Fibroblast of lung (primary cell): ENCODE measurements around the gene CDA. TPM values are rescaled to one million over a fixed set of nuclear protein-coding genes. Genes with fewer than 3 reads are reported as not detected.

Experiments used
- DNase-seq, 2 donors: peaks; one replicate each; pipeline versions ENCODE4 v3.0.0 to v3.0.0-alpha.2; 2010; ENCODE audit warnings: low read depth in 2 of 2
- H2AFZ ChIP-seq: 2 replicates; pipeline ENCODE4 v1.5.1; 2012; ENCODE audit warnings: low read length, control low read depth, inconsistent platforms
- H3K27ac ChIP-seq: 2 replicates; pipeline ENCODE4 v1.5.1; 2011; ENCODE audit warnings: low read length, control low read depth; ENCODE audit not compliant: insufficient read depth
- H3K27me3 ChIP-seq: 2 replicates; pipeline ENCODE4 v1.5.1; 2011; ENCODE audit warnings: mild to moderate bottlenecking, low read length; ENCODE audit not compliant: control insufficient read depth, insufficient read depth
- H3K36me3 ChIP-seq: 2 replicates; pipeline ENCODE4 v1.5.1; 2011; ENCODE audit warnings: low read length; ENCODE audit not compliant: control insufficient read depth, insufficient read depth
- H3K4me1 ChIP-seq: 2 replicates; pipeline ENCODE4 v1.5.1; 2011; ENCODE audit warnings: low read length; ENCODE audit not compliant: control insufficient read depth, insufficient read depth; ENCODE audit errors: extremely low read depth
- H3K4me2 ChIP-seq: 2 replicates; pipeline ENCODE4 v1.5.1; 2011; ENCODE audit warnings: low read length, control low read depth; ENCODE audit not compliant: insufficient read depth; ENCODE audit errors: extremely low read depth
- H3K4me3 ChIP-seq, 4 experiments: fragments of 200-600 bp in 1 of 4; sonication (generic) in 1 of 4; replicated peaks in 1 of 4; 2 replicates each; pipeline ENCODE4 v1.5.1; 2011 to 2016; ENCODE audit warnings: low read length in 4 of 4, low read depth in 3 of 4, mild to moderate bottlenecking in 3 of 4, control low read depth in 2 of 4, inconsistent platforms in 1 of 4, mixed read lengths in 1 of 4; ENCODE audit not compliant: insufficient read depth in 1 of 4; ENCODE audit errors: control extremely low read depth in 1 of 4
- H3K79me2 ChIP-seq: 2 replicates; pipeline ENCODE4 v1.5.1; 2012; ENCODE audit warnings: mild to moderate bottlenecking, low read length, inconsistent platforms; ENCODE audit not compliant: control insufficient read depth, insufficient read depth
- H3K9ac ChIP-seq: 2 replicates; pipeline ENCODE4 v1.5.1; 2011; ENCODE audit warnings: mild to moderate bottlenecking, low read length, control low read depth; ENCODE audit not compliant: insufficient read depth
- H3K9me3 ChIP-seq: 2 replicates; pipeline ENCODE4 v1.5.1; 2012; ENCODE audit warnings: low read depth, low read length; ENCODE audit not compliant: control insufficient read depth, insufficient read depth
- H4K20me1 ChIP-seq: 2 replicates; pipeline ENCODE4 v1.5.1; 2011; ENCODE audit warnings: low read length; ENCODE audit not compliant: control insufficient read depth, insufficient read depth; ENCODE audit errors: extremely low read depth
- CTCF ChIP-seq, 2 donors: IDR thresholded peaks in 1 of 2; conservative IDR thresholded peaks in 1 of 2; 1 replicate in 1 of 2; 2 replicates in 1 of 2; pipeline ENCODE4 v1.5.1; 2011 to 2012; ENCODE audit warnings: low read length in 2 of 2, control low read depth in 1 of 2, inconsistent platforms in 1 of 2, low read depth in 1 of 2, mild to moderate bottlenecking in 1 of 2
- EZH2 ChIP-seq: IDR thresholded peaks from 2 replicates; pipeline ENCODE4 v1.5.1; 2012; ENCODE audit warnings: low read length, control low read depth, mild to moderate bottlenecking; ENCODE audit errors: missing control alignments
- polyA plus RNA-seq, 2 donors: library from polyadenylated mRNA; depleted of rRNA in 1 of 2; stranded (reverse) in 1 of 2; unstranded in 1 of 2; fragments of >200 nt; gene quantifications; 2 replicates each; pipeline ENCODE4 v1.2.1, GENCODE V29; 2011 to 2012; ENCODE audit warnings: missing spikeins in 1 of 2
- total RNA-seq: library from RNA; depleted of rRNA; stranded (reverse); fragments of >200 nt; gene quantifications from 2 replicates; pipeline ENCODE4 v1.2.1, GENCODE V29; 2014

Gene CDA
- total and polyA plus RNA-seq, 2 donors (not counting 1 experiment from before 2014, with no cell fraction given), result 0.50 to 4.2 TPM

- H3K27me3 ChIP-seq, result peaks cover 29% of the 10 kb centered on the region
- no peaks in the 10 kb centered on the region for H3K4me1 ChIP-seq
- H3K79me2 ChIP-seq, result no peaks in the 10 kb centered on the region
- no peaks in the 10 kb centered on the region for H3K9me3 ChIP-seq
- H3K4me3 ChIP-seq, result no peak overlapping the region
- TF ChIP-seq EZH2, result no peak
- TF ChIP-seq CTCF (conservative IDR thresholded peaks at IDR 0.05 in 1 of 2, IDR thresholded peaks at IDR 0.05 in 1 of 2; ENCODE audit: low read depth in 1 of 2, low read length in 2 of 2), result no peak
- no peaks in the 10 kb centered on the region for H3K36me3 ChIP-seq
- no peaks in the 10 kb centered on the region for H4K20me1 ChIP-seq
- H3K27ac ChIP-seq, result no peak overlapping the region
- H2AFZ ChIP-seq, result no peak overlapping the region
- H3K4me2 ChIP-seq, result no peak overlapping the region
- H3K9ac ChIP-seq, result no peak overlapping the region
- DNase-seq, result no peak
Measured at GRCh38 chr1:20560966-20561365, 27.9 kb upstream of the CDA start.

GRCh38 chr1:20565234-20565633 is 23.7 kb upstream of the CDA start:
- no peak for TF ChIP-seq EZH2
- TF ChIP-seq CTCF (conservative IDR thresholded peaks at IDR 0.05 in 1 of 2, IDR thresholded peaks at IDR 0.05 in 1 of 2; ENCODE audit: low read depth in 1 of 2, low read length in 2 of 2), result no peak
- no peak overlapping the region for H2AFZ ChIP-seq
- H3K9ac ChIP-seq, result no peak overlapping the region
- H4K20me1 ChIP-seq, result no peaks in the 10 kb centered on the region
- H3K27me3 ChIP-seq, result peaks cover 24% of the 10 kb centered on the region
- no peaks in the 10 kb centered on the region for H3K4me1 ChIP-seq
- no peak overlapping the region for H3K4me2 ChIP-seq
- no peaks in the 10 kb centered on the region for H3K9me3 ChIP-seq
- no peak overlapping the region for H3K27ac ChIP-seq
- H3K4me3 ChIP-seq, result no peak overlapping the region
- no peaks in the 10 kb centered on the region for H3K36me3 ChIP-seq
- DNase-seq, result no peak
- no peaks in the 10 kb centered on the region for H3K79me2 ChIP-seq

- Histone ChIP-seq H3K27me3 (peaks cover 11% of the 10 kb centered on the region), H3K36me3 (no peaks in the 10 kb centered on the region), H3K27ac (no peak overlapping the region), H2AFZ (no peak overlapping the region), H3K9me3 (no peaks in the 10 kb centered on the region), H3K4me1 (no peaks in the 10 kb centered on the region), H3K4me3 (no peak overlapping the region), H4K20me1 (no peaks in the 10 kb centered on the region), H3K79me2 (no peaks in the 10 kb centered on the region), H3K9ac (no peak overlapping the region), H3K4me2 (no peak overlapping the region)
- TF ChIP-seq EZH2 (no peak), CTCF (conservative IDR thresholded peaks at IDR 0.05 in 1 of 2, IDR thresholded peaks at IDR 0.05 in 1 of 2; ENCODE audit: low read depth in 1 of 2, low read length in 2 of 2) (no peak)
- no peak for DNase-seq
Measured at GRCh38 chr1:20569523-20570098, 19.3 kb upstream of the CDA start.
